Neuronal stem cell (in vitro differentiated cells): ENCODE measurements around the gene ARHGEF9.
"Not testable (repeated sequence)": the region's sequence is repeated elsewhere in the genome, so short reads cannot be mapped to it uniquely, and the experiment has no call there.

Experiments
- DNase-seq: peaks from one replicate; pipeline ENCODE4 v3.0.0-alpha.2; 2013; ENCODE audit warnings: low spot score
- H2AFZ ChIP-seq: one replicate; pipeline ENCODE4 v1.6.1; 2013; ENCODE audit warnings: mild to moderate bottlenecking, low read length, inconsistent platforms
- H2AK5ac ChIP-seq: 2 replicates; pipeline ENCODE4 v1.6.1; 2013; ENCODE audit warnings: low read depth, mild to moderate bottlenecking, inconsistent platforms, low read length, moderate library complexity, mixed read lengths
- H2BK120ac ChIP-seq: 2 replicates; pipeline ENCODE4 v1.6.1; 2013; ENCODE audit warnings: low read depth, mild to moderate bottlenecking, inconsistent platforms, low read length, moderate library complexity, mixed read lengths
- H2BK12ac ChIP-seq: one replicate; pipeline ENCODE4 v1.6.1; 2013; ENCODE audit warnings: low read length, inconsistent platforms
- H2BK15ac ChIP-seq: 2 replicates; pipeline ENCODE4 v1.6.1; 2013; ENCODE audit warnings: mild to moderate bottlenecking, low read length, inconsistent platforms, mixed read lengths
- H2BK5ac ChIP-seq: one replicate; pipeline ENCODE4 v1.6.1; 2013; ENCODE audit warnings: inconsistent platforms, mild to moderate bottlenecking, low read length, moderate library complexity
- H3K14ac ChIP-seq: one replicate; pipeline ENCODE4 v1.6.1; 2013; ENCODE audit warnings: low read length, inconsistent platforms
- H3K18ac ChIP-seq: 2 replicates; pipeline ENCODE4 v1.6.1; 2013; ENCODE audit warnings: low read length, inconsistent platforms
- H3K23ac ChIP-seq: 2 replicates; pipeline ENCODE4 v1.6.1; 2013; ENCODE audit warnings: low read depth, mild to moderate bottlenecking, mixed read lengths, low read length, inconsistent platforms; ENCODE audit not compliant: poor library complexity
- H3K27ac ChIP-seq: replicated peaks from 3 replicates; pipeline ENCODE4 v1.5.1; 2013; ENCODE audit warnings: low read length, inconsistent platforms
- H3K27me3 ChIP-seq, 3 experiments: 2 replicates each; pipeline ENCODE4 v1.6.1; 2013; ENCODE audit warnings: low read length in 3 of 3, mild to moderate bottlenecking in 2 of 3, inconsistent platforms in 1 of 3, low read depth in 1 of 3, mixed read lengths in 1 of 3, moderate library complexity in 1 of 3; ENCODE audit not compliant: control insufficient read depth in 3 of 3, insufficient read depth in 3 of 3
- H3K36me3 ChIP-seq, 2 donors: replicated peaks in 1 of 2; 2 replicates each; pipeline ENCODE4 v1.6.1; 2013; ENCODE audit warnings: low read length in 2 of 2; ENCODE audit not compliant: control insufficient read depth in 2 of 2, insufficient read depth in 2 of 2
- H3K4ac ChIP-seq: 2 replicates; pipeline ENCODE4 v1.6.1; 2013; ENCODE audit warnings: inconsistent platforms, mild to moderate bottlenecking, low read length, moderate library complexity
- H3K4me1 ChIP-seq, 2 donors: 1 replicate in 1 of 2; 2 replicates in 1 of 2; pipeline ENCODE4 v1.6.1; 2013; ENCODE audit warnings: low read length in 2 of 2, low read depth in 1 of 2; ENCODE audit not compliant: control insufficient read depth in 2 of 2, insufficient read depth in 1 of 2
- H3K4me2 ChIP-seq: one replicate; pipeline ENCODE4 v1.6.1; 2013; ENCODE audit warnings: mild to moderate bottlenecking, low read length, inconsistent platforms; ENCODE audit not compliant: insufficient read depth, poor library complexity, severe bottlenecking
- H3K4me3 ChIP-seq, 2 donors: 2 replicates each; pipeline ENCODE4 v1.5.1; 2013; ENCODE audit warnings: low read length in 2 of 2, mild to moderate bottlenecking in 2 of 2, inconsistent platforms in 1 of 2, moderate library complexity in 1 of 2
- H3K79me1 ChIP-seq: one replicate; pipeline ENCODE4 v1.6.1; 2013; ENCODE audit warnings: low read depth, mild to moderate bottlenecking, inconsistent platforms, low read length, moderate library complexity
- H3K9ac ChIP-seq: one replicate; pipeline ENCODE4 v1.6.1; 2013; ENCODE audit warnings: mild to moderate bottlenecking, low read depth, low read length, inconsistent platforms; ENCODE audit not compliant: poor library complexity
- H3K9me3 ChIP-seq, 2 donors: replicated peaks in 1 of 2; 2 replicates each; pipeline versions ENCODE3 to v1.6.1; 2013; ENCODE audit warnings: low read length in 2 of 2, mild to moderate bottlenecking in 2 of 2, inconsistent platforms in 1 of 2, low read depth in 1 of 2, mixed read lengths in 1 of 2, moderate library complexity in 1 of 2; ENCODE audit not compliant: control insufficient read depth in 2 of 2, insufficient read depth in 1 of 2
- H4K8ac ChIP-seq: one replicate; pipeline ENCODE4 v1.6.1; 2013; ENCODE audit warnings: low read depth, mild to moderate bottlenecking, inconsistent platforms, low read length, moderate library complexity
- H4K91ac ChIP-seq: one replicate; pipeline ENCODE4 v1.6.1; 2013; ENCODE audit warnings: low read length, low read depth, mild to moderate bottlenecking, inconsistent platforms; ENCODE audit not compliant: poor library complexity
- whole genome bisulfite sequencing, 2 donors: extraction: QIAGEN DNeasy Blood & Tissue Kit; methylation state at CpG; one replicate each; pipeline ENCODE4 v1.1.7; 2013; ENCODE audit warnings: missing lambda C conversion rate in 2 of 2, mixed read lengths in 1 of 2; ENCODE audit not compliant: insufficient read length in 2 of 2, insufficient replicate concordance in 1 of 2; ENCODE audit errors: extremely low coverage in 2 of 2; 5-methylcytosine and 5-hydroxymethylcytosine counted together

Gene ARHGEF9

GRCh38 chrX:63812823-63813222, 27.8 kb upstream of the ARHGEF9 start:
- no peak overlapping the region for H2BK120ac ChIP-seq
- H3K27ac ChIP-seq, result no peak overlapping the region
- H3K9ac ChIP-seq, result no peak overlapping the region
- no peaks in the 10 kb centered on the region for H3K4me1 ChIP-seq
- H3K9me3 ChIP-seq, result no peaks in the 10 kb centered on the region
- no peak overlapping the region for H2BK5ac ChIP-seq
- no peak overlapping the region for H2AFZ ChIP-seq
- H3K23ac ChIP-seq, result no peak overlapping the region
- no peak overlapping the region for H3K18ac ChIP-seq
- no peak overlapping the region for H3K4me3 ChIP-seq
- H2BK15ac ChIP-seq, result no peak overlapping the region
- no peaks in the 10 kb centered on the region for H3K36me3 ChIP-seq
- DNase-seq, result no peak
- H3K4me2 ChIP-seq, result no peak overlapping the region
- no peaks in the 10 kb centered on the region for H3K79me1 ChIP-seq
- H3K14ac ChIP-seq, result no peak overlapping the region
- H3K4ac ChIP-seq, result no peak overlapping the region
- H3K27me3 ChIP-seq, result no peaks in the 10 kb centered on the region
- WGBS, 2 donors, result no CpG with 5 or more reads among the region's 5 CpGs
- H4K8ac ChIP-seq, result no peak overlapping the region
- H4K91ac ChIP-seq, result no peak overlapping the region
- H2AK5ac ChIP-seq, result no peak overlapping the region
- H2BK12ac ChIP-seq, result no peak overlapping the region

GRCh38 chrX:63810746-63811145, 25.7 kb upstream of the ARHGEF9 start:
- Histone ChIP-seq H2BK15ac (no peak overlapping the region), H3K27me3 (no peaks in the 10 kb centered on the region)

GRCh38 chrX:63809173-63809572, 24.2 kb upstream of the ARHGEF9 start:
- H3K36me3 ChIP-seq, result no peaks in the 10 kb centered on the region
- no peaks in the 10 kb centered on the region for H3K9me3 ChIP-seq
- no peak overlapping the region for H3K9ac ChIP-seq
- no peak overlapping the region for H3K4me3 ChIP-seq
- no peak overlapping the region for H3K4ac ChIP-seq
- no peak overlapping the region for H4K91ac ChIP-seq
- no peak overlapping the region for H4K8ac ChIP-seq
- no peak overlapping the region for H2BK12ac ChIP-seq
- H3K4me1 ChIP-seq, result no peaks in the 10 kb centered on the region
- no peaks in the 10 kb centered on the region for H3K79me1 ChIP-seq
- H2BK120ac ChIP-seq, result no peak overlapping the region
- no peak for DNase-seq
- no peak overlapping the region for H3K4me2 ChIP-seq
- H2AK5ac ChIP-seq, result no peak overlapping the region
- H2BK15ac ChIP-seq, result no peak overlapping the region
- no peak overlapping the region for H3K18ac ChIP-seq
- no peak overlapping the region for H2AFZ ChIP-seq
- H3K27me3 ChIP-seq, result peaks cover 0 to 3% (median 0%) of the 10 kb centered on the region in 3 experiments
- no peak overlapping the region for H2BK5ac ChIP-seq
- no CpG with 5 or more reads among the region's 3 CpGs for WGBS, 2 donors
- no peak overlapping the region for H3K23ac ChIP-seq
- H3K27ac ChIP-seq, result no peak overlapping the region
- no peak overlapping the region for H3K14ac ChIP-seq

More at GRCh38 chrX:63810746-63811145, 25.7 kb upstream of the ARHGEF9 start:
- H3K4me1 ChIP-seq, result no peaks in the 10 kb centered on the region
- no peak overlapping the region for H3K27ac ChIP-seq
- H3K4me3 ChIP-seq, result no peak overlapping the region
- H3K36me3 ChIP-seq, result no peaks in the 10 kb centered on the region
- no peak overlapping the region for H3K9ac ChIP-seq
- DNase-seq, result no peak
- no peak overlapping the region for H3K18ac ChIP-seq
- H2AK5ac ChIP-seq, result no peak overlapping the region
- H3K23ac ChIP-seq, result no peak overlapping the region
- no peak overlapping the region for H3K14ac ChIP-seq
- no peak overlapping the region for H4K8ac ChIP-seq
- no peak overlapping the region for H3K4ac ChIP-seq
- H2BK5ac ChIP-seq, result no peak overlapping the region
- H2AFZ ChIP-seq, result no peak overlapping the region
- H3K79me1 ChIP-seq, result no peaks in the 10 kb centered on the region
- WGBS, 2 donors, result no CpG with 5 or more reads among the region's 2 CpGs
- no peaks in the 10 kb centered on the region for H3K9me3 ChIP-seq
- H4K91ac ChIP-seq, result no peak overlapping the region
- no peak overlapping the region for H2BK12ac ChIP-seq
- H3K4me2 ChIP-seq, result no peak overlapping the region
- H2BK120ac ChIP-seq, result no peak overlapping the region

- not testable (repeated sequence) for H2BK12ac ChIP-seq, H2BK5ac ChIP-seq
- WGBS, 2 donors, result no CpG with 5 or more reads among the region's 2 CpGs
These were observed 10.4 kb upstream of the ARHGEF9 start for GRCh38 chrX:63795406-63795805.

More at GRCh38 chrX:63795406-63795805, 10.4 kb upstream of the ARHGEF9 start:
- not testable (repeated sequence) for H3K27ac ChIP-seq, H3K79me1 ChIP-seq, H3K14ac ChIP-seq, H3K27me3 ChIP-seq, H4K91ac ChIP-seq, H3K23ac ChIP-seq, H4K8ac ChIP-seq, DNase-seq, H3K9me3 ChIP-seq, H3K4me1 ChIP-seq, H3K4me3 ChIP-seq, H2AFZ ChIP-seq, H3K4me2 ChIP-seq, H3K36me3 ChIP-seq, H2AK5ac ChIP-seq, H3K4ac ChIP-seq, H3K9ac ChIP-seq, H2BK15ac ChIP-seq, H2BK120ac ChIP-seq, H3K18ac ChIP-seq
